ENCODE measurements around the gene SDR39U1.
"Not testable (repeated sequence)": the region's sequence is repeated elsewhere in the genome, so short reads cannot be mapped to it uniquely, and the experiment has no call there.

The SDR39U1 gene

GRCh38 chr14:24442240-24443052 is at the start of gene SDR39U1:
SDR39U1 (minus strand) TSS chr14:24442776; CDS start chr14:24442769, 7 bp downstream.
- peak within 1 kb of the TSS; percentile 94 for H3K9ac ChIP-seq (ENCODE audit: low read length)
- no peaks in the 10 kb centered on the region for H3K27me3 ChIP-seq (ENCODE audit: control insufficient read depth, insufficient read depth, low read length)
- H3K36me3 ChIP-seq (ENCODE audit: control insufficient read depth, insufficient read depth, low read length), result peaks cover 40% of the 10 kb centered on the region
- H3K9me3 ChIP-seq (ENCODE audit: control insufficient read depth, insufficient read depth, low read depth, low read length), result no peaks in the 10 kb centered on the region
- peak within 1 kb of the TSS; percentile 85 for H3K4me3 ChIP-seq (ENCODE audit: low read depth, low read length)
- no peaks in the 10 kb centered on the region for H3K4me1 ChIP-seq (ENCODE audit: control insufficient read depth, insufficient read depth, low read length)
- H3K27ac ChIP-seq (ENCODE audit: low read depth, low read length), result peak within 1 kb of the TSS; percentile 88

- not testable (repeated sequence) for H3K4me3 ChIP-seq (ENCODE audit: low read depth, low read length); H3K9ac ChIP-seq (ENCODE audit: low read length)
Measured at GRCh38 chr14:24491586-24492408, 49.2 kb upstream of the SDR39U1 start.

GRCh38 chr14:24483604-24484252 is 41.2 kb upstream of the SDR39U1 start:
- Histone ChIP-seq H3K27ac (ENCODE audit: low read depth, low read length) (no peak overlapping the region), H3K36me3 (ENCODE audit: control insufficient read depth, insufficient read depth, low read length) (no peaks in the 10 kb centered on the region), H3K9me3 (ENCODE audit: control insufficient read depth, insufficient read depth, low read depth, low read length) (peaks cover 3% of the 10 kb centered on the region; the same call in 1 of the 2 replicates), H3K4me3 (ENCODE audit: low read depth, low read length) (no peak overlapping the region), H3K9ac (ENCODE audit: low read length) (no peak overlapping the region), H3K27me3 (ENCODE audit: control insufficient read depth, insufficient read depth, low read length) (no peaks in the 10 kb centered on the region), H3K4me1 (ENCODE audit: control insufficient read depth, insufficient read depth, low read length) (peaks cover 3% of the 10 kb centered on the region)

More at GRCh38 chr14:24491586-24492408, 49.2 kb upstream of the SDR39U1 start:
- not testable (repeated sequence) for H3K36me3 ChIP-seq (ENCODE audit: control insufficient read depth, insufficient read depth, low read length); H3K27ac ChIP-seq (ENCODE audit: low read depth, low read length); H3K27me3 ChIP-seq (ENCODE audit: control insufficient read depth, insufficient read depth, low read length); H3K4me1 ChIP-seq (ENCODE audit: control insufficient read depth, insufficient read depth, low read length)
- peaks cover 11% of the 10 kb centered on the region for H3K9me3 ChIP-seq (ENCODE audit: control insufficient read depth, insufficient read depth, low read depth, low read length)

- not testable (repeated sequence) for H3K36me3 ChIP-seq (ENCODE audit: control insufficient read depth, insufficient read depth, low read length); H3K27ac ChIP-seq (ENCODE audit: low read depth, low read length); H3K4me1 ChIP-seq (ENCODE audit: control insufficient read depth, insufficient read depth, low read length); H3K9ac ChIP-seq (ENCODE audit: low read length); H3K4me3 ChIP-seq (ENCODE audit: low read depth, low read length); H3K9me3 ChIP-seq (ENCODE audit: control insufficient read depth, insufficient read depth, low read depth, low read length); H3K27me3 ChIP-seq (ENCODE audit: control insufficient read depth, insufficient read depth, low read length)
Measured at GRCh38 chr14:24482699-24483303, 40.2 kb upstream of the SDR39U1 start.

- no peaks in the 10 kb centered on the region for H3K27me3 ChIP-seq (ENCODE audit: control insufficient read depth, insufficient read depth, low read length)
- peaks cover 3% of the 10 kb centered on the region for H3K4me1 ChIP-seq (ENCODE audit: control insufficient read depth, insufficient read depth, low read length)
- H3K9me3 ChIP-seq (ENCODE audit: control insufficient read depth, insufficient read depth, low read depth, low read length), result peaks cover 3% of the 10 kb centered on the region; the same call in 1 of the 2 replicates
- no peak overlapping the region for H3K9ac ChIP-seq (ENCODE audit: low read length)
- H3K4me3 ChIP-seq (ENCODE audit: low read depth, low read length), result no peak overlapping the region
- H3K36me3 ChIP-seq (ENCODE audit: control insufficient read depth, insufficient read depth, low read length), result no peaks in the 10 kb centered on the region
- H3K27ac ChIP-seq (ENCODE audit: low read depth, low read length), result no peak overlapping the region
Measured at GRCh38 chr14:24481622-24482324, 39.2 kb upstream of the SDR39U1 start.

- not testable (repeated sequence) for H3K27ac ChIP-seq (ENCODE audit: low read depth, low read length); H3K27me3 ChIP-seq (ENCODE audit: control insufficient read depth, insufficient read depth, low read length); H3K4me1 ChIP-seq (ENCODE audit: control insufficient read depth, insufficient read depth, low read length); H3K36me3 ChIP-seq (ENCODE audit: control insufficient read depth, insufficient read depth, low read length); H3K9ac ChIP-seq (ENCODE audit: low read length); H3K9me3 ChIP-seq (ENCODE audit: control insufficient read depth, insufficient read depth, low read depth, low read length); H3K4me3 ChIP-seq (ENCODE audit: low read depth, low read length)
Measured at GRCh38 chr14:24479999-24480398, 37.4 kb upstream of the SDR39U1 start.

- H3K9ac ChIP-seq (ENCODE audit: low read length), result no peak overlapping the region
- no peaks in the 10 kb centered on the region for H3K4me1 ChIP-seq (ENCODE audit: control insufficient read depth, insufficient read depth, low read length)
- no peak overlapping the region for H3K27ac ChIP-seq (ENCODE audit: low read depth, low read length)
Measured at GRCh38 chr14:24475261-24475660, 32.7 kb upstream of the SDR39U1 start.

GRCh38 chr14:24473211-24473610 is 30.6 kb upstream of the SDR39U1 start:
- Histone ChIP-seq H3K27ac (ENCODE audit: low read depth, low read length) (no peak overlapping the region), H3K4me1 (ENCODE audit: control insufficient read depth, insufficient read depth, low read length) (no peaks in the 10 kb centered on the region), H3K4me3 (ENCODE audit: low read depth, low read length) (no peak overlapping the region), H3K27me3 (ENCODE audit: control insufficient read depth, insufficient read depth, low read length) (no peaks in the 10 kb centered on the region), H3K9ac (ENCODE audit: low read length) (no peak overlapping the region), H3K9me3 (ENCODE audit: control insufficient read depth, insufficient read depth, low read depth, low read length) (no peaks in the 10 kb centered on the region), H3K36me3 (ENCODE audit: control insufficient read depth, insufficient read depth, low read length) (no peaks in the 10 kb centered on the region)

More at GRCh38 chr14:24475261-24475660, 32.7 kb upstream of the SDR39U1 start:
- H3K4me3 ChIP-seq (ENCODE audit: low read depth, low read length), result no peak overlapping the region
- H3K27me3 ChIP-seq (ENCODE audit: control insufficient read depth, insufficient read depth, low read length), result no peaks in the 10 kb centered on the region
- no peaks in the 10 kb centered on the region for H3K36me3 ChIP-seq (ENCODE audit: control insufficient read depth, insufficient read depth, low read length)
- peaks cover 3% of the 10 kb centered on the region; the same call in 1 of the 2 replicates for H3K9me3 ChIP-seq (ENCODE audit: control insufficient read depth, insufficient read depth, low read depth, low read length)

GRCh38 chr14:24470450-24470849 is 27.9 kb upstream of the SDR39U1 start:
- not testable (repeated sequence) for H3K9ac ChIP-seq (ENCODE audit: low read length); H3K4me3 ChIP-seq (ENCODE audit: low read depth, low read length); H3K4me1 ChIP-seq (ENCODE audit: control insufficient read depth, insufficient read depth, low read length); H3K27ac ChIP-seq (ENCODE audit: low read depth, low read length); H3K9me3 ChIP-seq (ENCODE audit: control insufficient read depth, insufficient read depth, low read depth, low read length); H3K36me3 ChIP-seq (ENCODE audit: control insufficient read depth, insufficient read depth, low read length); H3K27me3 ChIP-seq (ENCODE audit: control insufficient read depth, insufficient read depth, low read length)

- H3K27me3 ChIP-seq (ENCODE audit: control insufficient read depth, insufficient read depth, low read length), result no peaks in the 10 kb centered on the region
- H3K36me3 ChIP-seq (ENCODE audit: control insufficient read depth, insufficient read depth, low read length), result no peaks in the 10 kb centered on the region
- no peak overlapping the region for H3K4me3 ChIP-seq (ENCODE audit: low read depth, low read length)
- H3K9ac ChIP-seq (ENCODE audit: low read length), result no peak overlapping the region
- H3K4me1 ChIP-seq (ENCODE audit: control insufficient read depth, insufficient read depth, low read length), result no peaks in the 10 kb centered on the region
- H3K27ac ChIP-seq (ENCODE audit: low read depth, low read length), result no peak overlapping the region
- no peaks in the 10 kb centered on the region for H3K9me3 ChIP-seq (ENCODE audit: control insufficient read depth, insufficient read depth, low read depth, low read length)
Measured at GRCh38 chr14:24465805-24466204, 23.2 kb upstream of the SDR39U1 start.

Data from HUES6 (cell line).